ENCODE data around the gene CAVIN3. TPM values are rescaled to one million over a fixed set of nuclear protein-coding genes. Genes with fewer than 3 reads are reported as not detected.

Gene CAVIN3
- total and polyA plus RNA-seq, 12 donors = 39.3 to 186 (median 47.8) TPM

DNA sequence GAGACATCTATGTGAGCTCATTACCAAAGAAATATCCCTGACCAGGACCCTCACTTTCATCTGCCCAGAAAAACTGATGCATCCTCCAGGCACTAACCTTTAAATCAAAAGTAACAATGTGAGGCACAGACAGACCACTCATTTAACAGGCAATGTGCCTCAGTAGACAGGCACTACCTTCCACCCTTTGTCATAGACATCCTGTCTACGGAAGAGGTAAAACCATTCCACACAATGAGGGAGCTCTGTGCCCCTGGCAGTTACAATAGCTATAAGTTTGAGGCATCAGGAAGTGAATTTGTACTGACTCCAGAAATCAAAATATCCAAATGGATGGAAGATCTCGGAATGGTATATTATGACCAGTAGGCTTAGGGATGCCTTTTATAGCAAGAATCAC is 6.7 kb upstream of the CAVIN3 start:
- no peaks in the 10 kb centered on the region for H3K27me3 ChIP-seq
- H3K4me3 ChIP-seq = no peak overlapping the region
- H3K36me3 ChIP-seq = peaks cover 0 to 7% (median 0%) of the 10 kb centered on the region in 9 donors
- H3K4me1 ChIP-seq = peaks cover 0 to 38% (median 20%) of the 10 kb centered on the region in 9 donors
- peak overlapping the region in 9 of 10 donors; percentile 5 to 85 (median 70) for H3K27ac ChIP-seq
- ATAC-seq (peak; percentile 53 to 81 (median 70)), DNase-seq (no peak)
- no peaks in the 10 kb centered on the region for H3K9me3 ChIP-seq
- intact Hi-C loops (cut with DNase I) = no loop called here
- WGBS, 2 donors = 64 to 70% methylated on average over 2 of the region's 2 CpGs
- TF ChIP-seq, protein P1, sequence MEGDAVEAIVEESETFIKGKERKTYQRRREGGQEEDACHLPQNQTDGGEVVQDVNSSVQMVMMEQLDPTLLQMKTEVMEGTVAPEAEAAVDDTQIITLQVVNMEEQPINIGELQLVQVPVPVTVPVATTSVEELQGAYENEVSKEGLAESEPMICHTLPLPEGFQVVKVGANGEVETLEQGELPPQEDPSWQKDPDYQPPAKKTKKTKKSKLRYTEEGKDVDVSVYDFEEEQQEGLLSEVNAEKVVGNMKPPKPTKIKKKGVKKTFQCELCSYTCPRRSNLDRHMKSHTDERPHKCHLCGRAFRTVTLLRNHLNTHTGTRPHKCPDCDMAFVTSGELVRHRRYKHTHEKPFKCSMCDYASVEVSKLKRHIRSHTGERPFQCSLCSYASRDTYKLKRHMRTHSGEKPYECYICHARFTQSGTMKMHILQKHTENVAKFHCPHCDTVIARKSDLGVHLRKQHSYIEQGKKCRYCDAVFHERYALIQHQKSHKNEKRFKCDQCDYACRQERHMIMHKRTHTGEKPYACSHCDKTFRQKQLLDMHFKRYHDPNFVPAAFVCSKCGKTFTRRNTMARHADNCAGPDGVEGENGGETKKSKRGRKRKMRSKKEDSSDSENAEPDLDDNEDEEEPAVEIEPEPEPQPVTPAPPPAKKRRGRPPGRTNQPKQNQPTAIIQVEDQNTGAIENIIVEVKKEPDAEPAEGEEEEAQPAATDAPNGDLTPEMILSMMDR (IDR thresholded peaks at IDR 0.05) = no peak

DNA sequence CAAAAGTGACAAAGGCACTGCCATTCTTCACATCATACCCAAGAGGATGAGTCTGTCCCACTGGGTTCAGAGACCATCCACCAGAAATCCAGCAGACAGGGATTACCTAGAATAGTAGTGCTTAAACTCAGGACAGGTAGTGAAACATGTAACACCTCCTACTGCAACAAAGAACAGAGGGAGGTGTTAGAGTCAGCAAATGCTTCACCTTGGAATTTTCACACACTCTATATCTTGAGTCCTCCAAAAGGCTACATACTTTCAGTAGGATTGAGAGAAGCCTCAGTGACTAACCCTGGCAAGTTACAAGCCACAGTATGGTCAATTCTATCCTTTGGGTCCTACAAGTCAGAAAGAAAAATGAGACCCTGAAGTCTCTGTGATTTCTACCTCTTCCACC is 6.0 kb upstream of the CAVIN3 start:
- peaks cover 0 to 7% (median 0%) of the 10 kb centered on the region in 9 donors for H3K36me3 ChIP-seq
- TF ChIP-seq, protein P1 (IDR thresholded peaks at IDR 0.05) = no peak
- H3K4me3 ChIP-seq = no peak overlapping the region
- peaks cover 0 to 2% (median 0%) of the 10 kb centered on the region in 7 donors for H3K27me3 ChIP-seq
- H3K9me3 ChIP-seq = no peaks in the 10 kb centered on the region
- no peak for ATAC-seq
- intact Hi-C loops (cut with DNase I) = no loop called here
- peak overlapping the region in 9 of 10 donors; percentile 5 to 85 (median 70) for H3K27ac ChIP-seq
- DNase-seq = no peak
- peaks cover 0 to 45% (median 26%) of the 10 kb centered on the region in 9 donors for H3K4me1 ChIP-seq

DNA sequence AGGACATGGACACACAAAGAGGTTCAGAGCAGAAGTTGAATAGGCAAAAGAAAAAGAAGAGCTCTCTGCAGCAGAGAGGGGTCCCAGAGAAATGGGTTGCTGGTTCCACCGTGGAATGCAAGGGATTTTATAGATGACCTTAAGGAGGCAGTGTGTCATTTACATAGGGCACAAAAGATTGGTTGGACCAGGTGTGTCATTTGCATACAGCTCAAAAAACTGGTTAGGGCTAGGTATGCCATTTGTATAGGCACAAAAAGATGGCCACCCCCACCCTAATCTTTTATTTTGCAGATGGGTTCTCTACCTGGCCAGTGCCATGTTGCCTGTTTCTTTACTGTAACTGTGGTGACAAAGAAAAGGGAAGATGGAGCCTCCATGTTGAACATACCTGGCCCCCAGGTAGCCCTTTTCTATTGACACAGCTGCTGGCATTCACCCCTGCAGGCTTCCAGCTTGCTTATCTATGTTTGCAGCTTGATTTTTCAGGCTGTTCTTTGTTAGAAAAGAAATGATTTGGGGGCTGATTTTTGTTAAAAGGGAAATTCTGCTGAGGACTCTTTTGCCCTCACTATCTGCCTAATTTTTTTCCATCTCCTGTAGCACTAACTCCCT is 3.1 kb upstream of the CAVIN3 start:
- DNase-seq (no peak), ATAC-seq (no peak)
- WGBS, 2 donors = 75 to 76% methylated on average over 1 of the region's 1 CpG
- TF ChIP-seq, protein P1 (IDR thresholded peaks at IDR 0.05) = no peak
- Histone ChIP-seq H3K27me3 (peaks cover 0 to 26% (median 0%) of the 10 kb centered on the region in 7 donors), H3K4me1 (peaks cover 0 to 64% (median 44%) of the 10 kb centered on the region in 9 donors), H3K36me3 (no peaks in the 10 kb centered on the region), H3K4me3 (no peak overlapping the region), H3K9me3 (no peaks in the 10 kb centered on the region), H3K27ac (no peak overlapping the region)
- intact Hi-C loops (cut with DNase I) = no loop called here

DNA sequence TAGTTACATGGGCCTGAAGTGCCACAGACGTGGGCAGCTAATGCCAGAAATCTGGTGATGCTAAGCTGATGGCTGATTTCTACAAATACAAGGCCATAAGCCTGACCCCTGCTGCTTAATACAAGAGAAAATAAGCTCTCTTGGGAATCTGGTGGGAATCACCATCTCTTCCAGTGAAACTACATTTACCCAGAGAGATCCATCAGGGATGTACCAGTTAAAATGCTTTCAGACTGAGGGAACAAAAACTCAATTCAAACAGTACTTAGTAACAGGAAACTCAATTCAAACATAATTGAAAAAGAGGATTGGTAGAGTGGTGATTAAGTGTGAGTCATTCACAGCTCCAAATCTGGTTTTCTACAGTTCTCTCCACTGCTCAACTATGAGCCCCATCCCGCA is 1.7 kb upstream of the CAVIN3 start:
- H3K27ac ChIP-seq = peak overlapping the region; percentile 97 to 100 (median 99)
- peaks cover 0 to 3% (median 0%) of the 10 kb centered on the region in 9 donors for H3K36me3 ChIP-seq
- 49 to 60% methylated on average over 2 of the region's 2 CpGs for whole genome bisulfite sequencing, 2 donors
- H3K9me3 ChIP-seq = no peaks in the 10 kb centered on the region
- no peak overlapping the region for H3K4me3 ChIP-seq
- peaks cover 0 to 26% (median 0%) of the 10 kb centered on the region in 7 donors for H3K27me3 ChIP-seq
- TF ChIP-seq, protein P1 (IDR thresholded peaks at IDR 0.05) = no peak
- DNase-seq (no peak), ATAC-seq (no peak)
- intact Hi-C loops (cut with DNase I) = no loop called here
- peaks cover 4 to 64% (median 51%) of the 10 kb centered on the region in 9 donors for H3K4me1 ChIP-seq
